HG03432 (cell line): ENCODE results near the gene SMIM41.

Experiments used
- ATAC-seq: cut with Tn5 transposase; IDR thresholded peaks from one replicate; pipeline ENCODE4 v1.9.1; 2021; ENCODE audit warnings: mild to moderate bottlenecking, moderate library complexity; ENCODE audit not compliant: unreplicated experiment

SMIM41 gene

GRCh38 chr12:52050758-52051541 lies 28.6 kb upstream of the SMIM41 start, which contains the start of gene NR4A1:
NR4A1 (plus strand) TSS chr12:52051442; CDS start chr12:52054329, 2,887 bp downstream.
- peak; percentile 90 for ATAC-seq

DNA sequence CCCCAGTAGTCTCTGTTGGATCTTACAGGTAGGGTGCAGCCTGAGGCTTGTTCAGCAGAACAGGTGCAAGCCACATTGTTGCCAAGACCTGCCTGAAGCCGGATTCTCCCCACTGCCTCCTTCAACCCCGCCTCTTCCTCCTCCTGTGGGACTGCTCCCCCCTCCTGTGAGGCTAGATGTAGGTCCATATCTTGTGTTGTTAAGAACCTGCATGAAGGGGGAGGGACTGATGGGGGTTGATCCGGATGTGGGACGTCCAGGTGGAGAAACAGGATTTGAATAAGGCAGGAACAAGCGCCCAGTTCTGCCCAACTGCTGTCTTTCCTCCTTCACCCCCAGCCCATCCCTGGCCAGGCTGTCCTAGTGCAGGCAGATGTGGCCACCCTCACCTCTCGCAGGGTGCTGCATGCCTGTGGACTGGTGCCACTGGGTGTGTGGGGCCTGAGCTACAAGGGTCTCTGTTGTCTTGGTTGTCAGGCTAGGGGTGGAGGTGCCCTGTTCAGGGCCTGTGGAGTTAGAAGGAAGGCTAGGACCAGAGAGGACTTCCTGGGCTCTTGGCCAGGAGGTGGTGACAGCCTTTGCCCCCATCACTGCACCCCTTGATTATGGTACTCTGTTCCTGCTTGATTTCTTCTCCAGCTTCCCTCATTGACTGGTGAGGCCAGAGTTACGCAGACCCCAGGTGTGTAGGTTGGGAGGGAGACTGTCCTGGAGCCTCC lies 26.9 kb upstream of the SMIM41 start:
- ATAC-seq, result no peak

- ATAC-seq, result no peak
Measured at GRCh38 chr12:52053536-52054209, 25.8 kb upstream of the SMIM41 start.

DNA sequence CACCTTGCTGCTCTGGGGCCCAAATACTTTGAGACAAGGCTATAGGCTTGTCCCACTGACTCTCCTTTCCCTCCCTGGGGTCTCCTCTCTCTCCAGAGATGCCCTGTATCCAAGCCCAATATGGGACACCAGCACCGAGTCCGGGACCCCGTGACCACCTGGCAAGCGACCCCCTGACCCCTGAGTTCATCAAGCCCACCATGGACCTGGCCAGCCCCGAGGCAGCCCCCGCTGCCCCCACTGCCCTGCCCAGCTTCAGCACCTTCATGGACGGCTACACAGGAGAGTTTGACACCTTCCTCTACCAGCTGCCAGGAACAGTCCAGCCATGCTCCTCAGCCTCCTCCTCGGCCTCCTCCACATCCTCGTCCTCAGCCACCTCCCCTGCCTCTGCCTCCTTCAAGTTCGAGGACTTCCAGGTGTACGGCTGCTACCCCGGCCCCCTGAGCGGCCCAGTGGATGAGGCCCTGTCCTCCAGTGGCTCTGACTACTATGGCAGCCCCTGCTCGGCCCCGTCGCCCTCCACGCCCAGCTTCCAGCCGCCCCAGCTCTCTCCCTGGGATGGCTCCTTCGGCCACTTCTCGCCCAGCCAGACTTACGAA lies 25.2 kb upstream of the SMIM41 start:
- ATAC-seq, result no peak

GRCh38 chr12:52054833-52055730 lies 24.4 kb upstream of the SMIM41 start:
- ATAC-seq, result no peak

GRCh38 chr12:52055731-52056711 lies 23.5 kb upstream of the SMIM41 start:
- ATAC-seq, result no peak

GRCh38 chr12:52056801-52057637 lies 22.5 kb upstream of the SMIM41 start:
- no peak for ATAC-seq

GRCh38 chr12:52057638-52058576 lies 21.6 kb upstream of the SMIM41 start:
- ATAC-seq, result no peak

DNA sequence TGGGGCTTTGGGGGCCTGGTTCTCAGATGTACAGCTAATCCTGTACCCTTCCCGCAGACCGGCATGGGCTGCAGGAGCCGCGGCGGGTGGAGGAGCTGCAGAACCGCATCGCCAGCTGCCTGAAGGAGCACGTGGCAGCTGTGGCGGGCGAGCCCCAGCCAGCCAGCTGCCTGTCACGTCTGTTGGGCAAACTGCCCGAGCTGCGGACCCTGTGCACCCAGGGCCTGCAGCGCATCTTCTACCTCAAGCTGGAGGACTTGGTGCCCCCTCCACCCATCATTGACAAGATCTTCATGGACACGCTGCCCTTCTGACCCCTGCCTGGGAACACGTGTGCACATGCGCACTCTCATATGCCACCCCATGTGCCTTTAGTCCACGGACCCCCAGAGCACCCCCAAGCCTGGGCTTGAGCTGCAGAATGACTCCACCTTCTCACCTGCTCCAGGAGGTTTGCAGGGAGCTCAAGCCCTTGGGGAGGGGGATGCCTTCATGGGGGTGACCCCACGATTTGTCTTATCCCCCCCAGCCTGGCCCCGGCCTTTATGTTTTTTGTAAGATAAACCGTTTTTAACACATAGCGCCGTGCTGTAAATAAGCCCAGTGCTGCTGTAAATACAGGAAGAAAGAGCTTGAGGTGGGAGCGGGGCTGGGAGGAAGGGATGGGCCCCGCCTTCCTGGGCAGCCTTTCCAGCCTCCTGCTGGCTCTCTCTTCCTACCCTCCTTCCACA lies 20.7 kb upstream of the SMIM41 start:
- no peak for ATAC-seq

DNA sequence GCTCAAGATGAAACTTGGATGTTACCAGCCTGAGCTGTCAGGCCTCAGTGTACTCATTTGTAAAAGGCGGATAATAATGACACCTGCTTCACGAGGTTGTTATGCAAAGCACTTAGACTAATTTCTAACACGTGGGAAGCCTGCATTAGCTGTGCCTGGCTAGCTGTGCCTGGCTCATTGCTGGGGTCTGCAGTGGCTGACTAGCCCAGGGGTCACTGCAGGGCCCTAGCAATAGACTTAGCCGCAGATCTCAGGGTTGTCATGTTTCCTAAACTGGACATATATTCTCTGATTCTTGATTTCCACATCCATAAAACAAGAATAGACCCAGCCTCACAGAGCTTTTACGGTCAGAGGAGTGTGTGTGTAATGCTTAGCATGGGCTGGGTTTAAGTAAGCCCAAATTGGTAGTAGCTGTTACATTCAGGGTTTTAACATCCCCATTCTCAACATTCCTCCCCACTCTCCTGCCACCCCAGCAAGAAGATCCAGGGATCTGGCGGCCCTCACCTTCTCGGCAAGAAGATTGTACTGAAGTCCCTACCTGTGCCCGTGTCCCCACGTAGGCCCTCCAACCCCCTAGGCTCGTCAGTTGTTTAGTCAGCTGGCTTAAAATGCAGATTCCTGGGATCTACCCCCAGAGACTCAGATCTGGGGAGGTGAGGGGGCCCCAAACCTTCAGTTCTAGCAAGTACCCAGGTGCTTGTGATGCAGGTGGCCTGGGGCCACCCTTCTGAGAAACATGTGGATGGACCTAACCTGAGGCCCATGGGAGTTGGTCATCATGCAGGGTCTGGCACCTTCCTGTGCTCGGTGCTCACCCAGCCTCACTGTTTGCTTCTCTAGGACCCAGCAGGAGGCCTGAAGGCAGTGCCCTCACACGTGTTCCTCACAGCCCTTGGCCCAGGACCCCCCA lies 19.7 kb upstream of the SMIM41 start:
- no peak for ATAC-seq

- no peak for ATAC-seq
Measured at GRCh38 chr12:52060498-52061177, 18.9 kb upstream of the SMIM41 start.

GRCh38 chr12:52061470-52062166 lies 17.9 kb upstream of the SMIM41 start:
- no peak for ATAC-seq

GRCh38 chr12:52062167-52063081 lies 17.1 kb upstream of the SMIM41 start:
- ATAC-seq, result no peak
